HG02973 (cell line): ENCODE data around the gene PRSS16.
A peak's percentile ranks its signal among the peaks of the same experiment; 100 is the strongest.
"Not testable (repeated sequence)": the region's sequence is repeated elsewhere in the genome, so short reads cannot be mapped to it uniquely, and the experiment has no call there.

Experiments
- ATAC-seq: cut with Tn5 transposase; IDR thresholded peaks from one replicate; pipeline ENCODE4 v1.9.1; 2021; ENCODE audit warnings: moderate library complexity; ENCODE audit not compliant: unreplicated experiment

Gene PRSS16

GRCh38 chr6:27242589-27243265 lies 4.8 kb upstream of the PRSS16 start:
- no peak for ATAC-seq

- ATAC-seq: no peak
These were observed 1.3 kb downstream of the PRSS16 start for GRCh38 chr6:27248783-27249182.

- ATAC-seq: no peak
These were observed 3.0 kb downstream of the PRSS16 start for GRCh38 chr6:27250277-27251111.

- peak; percentile 66 for ATAC-seq
These were observed 3.7 kb downstream of the PRSS16 start for GRCh38 chr6:27251112-27251605.

GRCh38 chr6:27251606-27252251 lies 4.2 kb downstream of the PRSS16 start:
- peak; percentile 78 for ATAC-seq

GRCh38 chr6:27254566-27254965 lies 7.1 kb downstream of the PRSS16 start:
- ATAC-seq: no peak

GRCh38 chr6:27255866-27256265 lies 8.4 kb downstream of the PRSS16 start:
- ATAC-seq: no peak

- ATAC-seq: no peak
These were observed 12.9 kb downstream of the PRSS16 start for GRCh38 chr6:27260369-27260768.

GRCh38 chr6:27260836-27261375 lies 13.4 kb downstream of the PRSS16 start:
- no peak for ATAC-seq

GRCh38 chr6:27263886-27264285 lies 16.4 kb downstream of the PRSS16 start:
- ATAC-seq: no peak

- ATAC-seq: not testable (repeated sequence)
These were observed 19.5 kb downstream of the PRSS16 start for GRCh38 chr6:27267003-27267402.

- no peak for ATAC-seq
These were observed 20.4 kb downstream of the PRSS16 start for GRCh38 chr6:27267857-27268434.

GRCh38 chr6:27268803-27269202 lies 21.3 kb downstream of the PRSS16 start:
- no peak for ATAC-seq

- ATAC-seq: no peak
These were observed 26.3 kb downstream of the PRSS16 start for GRCh38 chr6:27273783-27274182.

GRCh38 chr6:27275025-27275956 lies 27.8 kb downstream of the PRSS16 start:
- no peak for ATAC-seq

- no peak for ATAC-seq
These were observed 32.1 kb downstream of the PRSS16 start for GRCh38 chr6:27279513-27280063.

GRCh38 chr6:27280064-27280539 lies 32.6 kb downstream of the PRSS16 start:
- no peak for ATAC-seq

- no peak for ATAC-seq
These were observed 33.1 kb downstream of the PRSS16 start for GRCh38 chr6:27280540-27281000.

GRCh38 chr6:27281105-27281539 lies 33.6 kb downstream of the PRSS16 start:
- no peak for ATAC-seq
